ENCODE results near the gene CDH4. TPM values are rescaled to one million over a fixed set of nuclear protein-coding genes. Genes with fewer than 3 reads are reported as not detected.

Gene CDH4
- total RNA-seq, 1 experiment from 2014 or later: 3.8 TPM

- DNase-seq (ENCODE audit: low read depth): no peak
Measured at GRCh38 chr20:61988665-61989064, 736.6 kb downstream of the CDH4 start.

GRCh38 chr20:61989741-61990140, 737.7 kb downstream of the CDH4 start:
- DNase-seq (ENCODE audit: low read depth): no peak

Measured in Daoy (cell line).